Measurements from ENCODE around the gene CSRNP3. TPM values are rescaled to one million over a fixed set of nuclear protein-coding genes. Genes with fewer than 3 reads are reported as not detected.

The CSRNP3 gene
- total and polyA plus RNA-seq, 10 of the 15 experiments (the other 5 are each of a cell fraction or from before 2014, with no cell fraction given), result 0.03 to 5.2 (median 0.11) TPM; not detected in 1

DNA sequence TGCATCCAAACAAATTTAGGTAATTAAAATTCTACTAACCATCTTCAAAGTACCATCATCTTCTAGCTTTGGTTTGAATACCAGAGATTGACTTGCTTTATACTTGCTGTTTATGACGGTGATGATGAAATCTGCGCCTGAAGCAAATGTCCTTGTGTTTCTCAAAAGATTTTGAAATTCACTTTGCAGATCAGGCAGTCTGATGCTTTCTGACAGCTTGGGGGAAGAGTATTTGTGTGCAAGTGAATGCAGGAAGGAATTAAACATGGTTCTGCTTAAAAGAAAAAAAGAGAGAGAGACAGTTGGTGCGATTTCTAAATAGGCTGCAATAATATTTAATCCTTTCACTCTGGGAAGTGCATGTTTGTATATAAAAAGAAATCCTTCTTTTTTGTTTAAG lies 29.6 kb downstream of the CSRNP3 start (continued):
- TF ChIP-seq, protein P1, sequence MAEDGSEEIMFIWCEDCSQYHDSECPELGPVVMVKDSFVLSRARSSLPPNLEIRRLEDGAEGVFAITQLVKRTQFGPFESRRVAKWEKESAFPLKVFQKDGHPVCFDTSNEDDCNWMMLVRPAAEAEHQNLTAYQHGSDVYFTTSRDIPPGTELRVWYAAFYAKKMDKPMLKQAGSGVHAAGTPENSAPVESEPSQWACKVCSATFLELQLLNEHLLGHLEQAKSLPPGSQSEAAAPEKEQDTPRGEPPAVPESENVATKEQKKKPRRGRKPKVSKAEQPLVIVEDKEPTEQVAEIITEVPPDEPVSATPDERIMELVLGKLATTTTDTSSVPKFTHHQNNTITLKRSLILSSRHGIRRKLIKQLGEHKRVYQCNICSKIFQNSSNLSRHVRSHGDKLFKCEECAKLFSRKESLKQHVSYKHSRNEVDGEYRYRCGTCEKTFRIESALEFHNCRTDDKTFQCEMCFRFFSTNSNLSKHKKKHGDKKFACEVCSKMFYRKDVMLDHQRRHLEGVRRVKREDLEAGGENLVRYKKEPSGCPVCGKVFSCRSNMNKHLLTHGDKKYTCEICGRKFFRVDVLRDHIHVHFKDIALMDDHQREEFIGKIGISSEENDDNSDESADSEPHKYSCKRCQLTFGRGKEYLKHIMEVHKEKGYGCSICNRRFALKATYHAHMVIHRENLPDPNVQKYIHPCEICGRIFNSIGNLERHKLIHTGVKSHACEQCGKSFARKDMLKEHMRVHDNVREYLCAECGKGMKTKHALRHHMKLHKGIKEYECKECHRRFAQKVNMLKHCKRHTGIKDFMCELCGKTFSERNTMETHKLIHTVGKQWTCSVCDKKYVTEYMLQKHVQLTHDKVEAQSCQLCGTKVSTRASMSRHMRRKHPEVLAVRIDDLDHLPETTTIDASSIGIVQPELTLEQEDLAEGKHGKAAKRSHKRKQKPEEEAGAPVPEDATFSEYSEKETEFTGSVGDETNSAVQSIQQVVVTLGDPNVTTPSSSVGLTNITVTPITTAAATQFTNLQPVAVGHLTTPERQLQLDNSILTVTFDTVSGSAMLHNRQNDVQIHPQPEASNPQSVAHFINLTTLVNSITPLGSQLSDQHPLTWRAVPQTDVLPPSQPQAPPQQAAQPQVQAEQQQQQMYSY (CRISPR knock-in tag; IDR thresholded peaks at IDR 0.05), result no peak

DNA sequence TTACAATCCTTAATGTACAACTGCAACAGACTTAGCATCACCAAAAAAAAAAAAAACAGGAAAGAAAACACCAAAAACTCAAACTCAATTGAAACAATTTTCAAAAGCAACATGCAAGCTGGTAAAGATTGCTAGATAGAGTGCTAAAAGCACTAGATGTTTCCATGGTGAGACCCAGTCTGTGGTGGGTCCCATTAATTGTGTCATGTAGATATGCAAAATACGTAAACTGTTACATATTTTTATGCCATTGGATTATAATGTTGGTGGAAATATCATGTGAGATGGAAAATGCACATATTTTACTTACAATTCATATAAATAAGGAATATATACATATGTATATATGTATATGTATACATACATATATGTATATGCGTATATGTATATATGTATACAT lies 30.5 kb downstream of the CSRNP3 start:
- intact Hi-C loops (cut with micrococcal nuclease; ENCODE audit: unreplicated experiment), result no loop called here
- 56% methylated on average over 2 of the region's 2 CpGs for WGBS (ENCODE audit: insufficient coverage, insufficient replicate concordance, low lambda C conversion rate, missing lambda C conversion rate)
- H3K4me2 ChIP-seq (ENCODE audit: control insufficient read depth, insufficient read depth), result no peak overlapping the region
- no TSS peak for BruUV-seq (replicated peaks)
- FAIRE-seq (no peak), ATAC-seq (no peak), DNase-seq (ENCODE audit: low read depth, low spot score) (no peak)
- H3K27me3 ChIP-seq (replicated peaks in 1 of 2; ENCODE audit: control insufficient read depth in 2 of 2, insufficient read depth in 2 of 2, low read length in 1 of 2), result no peaks in the 10 kb centered on the region
- no peak overlapping the region for H3K4me3 ChIP-seq
- TF ChIP-seq IKZF1 (conservative IDR thresholded peaks at IDR 0.05), result no peak
- no peak for TF ChIP-seq SMAD5 (IDR thresholded peaks at IDR 0.05; ENCODE audit: low read depth)
- no peak for TF ChIP-seq FOXK2 (IDR thresholded peaks at IDR 0.05)
- TF ChIP-seq, protein P2, sequence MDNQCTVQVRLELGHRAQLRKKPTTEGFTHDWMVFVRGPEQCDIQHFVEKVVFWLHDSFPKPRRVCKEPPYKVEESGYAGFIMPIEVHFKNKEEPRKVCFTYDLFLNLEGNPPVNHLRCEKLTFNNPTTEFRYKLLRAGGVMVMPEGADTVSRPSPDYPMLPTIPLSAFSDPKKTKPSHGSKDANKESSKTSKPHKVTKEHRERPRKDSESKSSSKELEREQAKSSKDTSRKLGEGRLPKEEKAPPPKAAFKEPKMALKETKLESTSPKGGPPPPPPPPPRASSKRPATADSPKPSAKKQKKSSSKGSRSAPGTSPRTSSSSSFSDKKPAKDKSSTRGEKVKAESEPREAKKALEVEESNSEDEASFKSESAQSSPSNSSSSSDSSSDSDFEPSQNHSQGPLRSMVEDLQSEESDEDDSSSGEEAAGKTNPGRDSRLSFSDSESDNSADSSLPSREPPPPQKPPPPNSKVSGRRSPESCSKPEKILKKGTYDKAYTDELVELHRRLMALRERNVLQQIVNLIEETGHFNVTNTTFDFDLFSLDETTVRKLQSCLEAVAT (IDR thresholded peaks at IDR 0.05), result no peak
- no peak overlapping the region for H3K9ac ChIP-seq (ENCODE audit: control insufficient read depth, insufficient read depth, low read length)
- in situ Hi-C loops (cut with MboI), result no loop called here
- RAD21 ChIA-PET (ENCODE audit: unreplicated experiment), result no interaction called here
- no peaks in the 10 kb centered on the region for H3K36me3 ChIP-seq (ENCODE audit: control insufficient read depth in 2 of 2, insufficient read depth in 2 of 2, low read length in 1 of 2)
- no peaks in the 10 kb centered on the region for H3K79me2 ChIP-seq (ENCODE audit: control insufficient read depth, insufficient read depth, low read length)
- no peaks in the 10 kb centered on the region for H3K4me1 ChIP-seq (ENCODE audit: control insufficient read depth, insufficient read depth, low read length)
- CTCF ChIA-PET, result no interaction called here
- POLR2A ChIA-PET, result no interaction called here
- no peaks in the 10 kb centered on the region for H3K9me3 ChIP-seq (replicated peaks; ENCODE audit: control insufficient read depth, insufficient read depth, low read length)
- SMC1A ChIA-PET (ENCODE audit: uncharacterized antibody, unreplicated experiment), result interaction anchor here (1.1 kb wide), 1 partner anchor 9 kb away, joined by 3 read pairs; no protein-coding TSS in a partner anchor
- H4K20me1 ChIP-seq (ENCODE audit: control insufficient read depth, insufficient read depth), result no peaks in the 10 kb centered on the region
- H2AFZ ChIP-seq (ENCODE audit: control insufficient read depth, low read depth, low read length), result no peak overlapping the region
- H3K27ac ChIP-seq (ENCODE audit: control insufficient read depth, insufficient read depth), result no peak overlapping the region

All from GM12878 (cell line).